Dedifferentiated amniotic fluid mesenchymal stem cell (primary cell): ENCODE measurements around the gene EHD4.

Source experiments
- DNase-seq: peaks from one replicate; pipeline ENCODE4 v3.0.0-alpha.2; 2016; ENCODE audit errors: extremely low spot score

The EHD4 gene

GRCh38 chr15:41881086-41881485, 91.3 kb downstream of the EHD4 start:
- DNase-seq: no peak

GRCh38 chr15:41880156-41880877, 92.0 kb downstream of the EHD4 start:
- no peak for DNase-seq

- no peak for DNase-seq
These were observed 93.0 kb downstream of the EHD4 start for GRCh38 chr15:41879321-41879845.

GRCh38 chr15:41878355-41878699, 94.0 kb downstream of the EHD4 start:
- DNase-seq: no peak

- DNase-seq: no peak
These were observed 94.6 kb downstream of the EHD4 start for GRCh38 chr15:41877631-41878354.

- DNase-seq: no peak
These were observed 95.7 kb downstream of the EHD4 start for GRCh38 chr15:41876689-41877088.

- DNase-seq: no peak
These were observed 96.3 kb downstream of the EHD4 start for GRCh38 chr15:41876007-41876406.

- no peak for DNase-seq
These were observed 97.6 kb downstream of the EHD4 start for GRCh38 chr15:41874736-41875135.

- no peak for DNase-seq
These were observed 98.6 kb downstream of the EHD4 start for GRCh38 chr15:41873711-41874110.

GRCh38 chr15:41872166-41872747, 100.1 kb downstream of the EHD4 start:
- no peak for DNase-seq

- DNase-seq: no peak
These were observed 101.0 kb downstream of the EHD4 start for GRCh38 chr15:41871175-41871905.

- DNase-seq: no peak
These were observed 101.7 kb downstream of the EHD4 start for GRCh38 chr15:41870689-41871081.

GRCh38 chr15:41869770-41870688, 102.3 kb downstream of the EHD4 start:
- DNase-seq: no peak

GRCh38 chr15:41868321-41868720, 104.0 kb downstream of the EHD4 start:
- DNase-seq: no peak

- no peak for DNase-seq
These were observed 105.3 kb downstream of the EHD4 start for GRCh38 chr15:41866872-41867579.

GRCh38 chr15:41866263-41866703, 106.1 kb downstream of the EHD4 start:
- no peak for DNase-seq

GRCh38 chr15:41865490-41866055, 106.8 kb downstream of the EHD4 start:
- DNase-seq: no peak

GRCh38 chr15:41862515-41863116, 109.7 kb downstream of the EHD4 start:
- no peak for DNase-seq

- DNase-seq: no peak
These were observed 110.5 kb downstream of the EHD4 start for GRCh38 chr15:41861736-41862356.
